Cardiac muscle cell (in vitro differentiated cells and primary cell): ENCODE results near the gene AGAP1. TPM values are rescaled to one million over a fixed set of nuclear protein-coding genes. Genes with fewer than 3 reads are reported as not detected.

Experiments used
- DNase-seq, 2 donors: peaks; one replicate each; pipeline versions ENCODE4 v3.0.0 to v3.0.0-alpha.2; 2010 to 2017; ENCODE audit warnings: low read depth in 1 of 2, low spot score in 1 of 2
- H3K27ac ChIP-seq: fragments of 200-600 bp; sonication (generic); 2 replicates; pipeline ENCODE4 v1.5.1; 2016
- H3K27me3 ChIP-seq: fragments of 200-600 bp; sonication (generic); 2 replicates; pipeline ENCODE4 v1.6.0; 2016; ENCODE audit warnings: control low read depth
- H3K36me3 ChIP-seq: fragments of 200-600 bp; sonication (generic); 2 replicates; pipeline ENCODE4 v1.5.1; 2016; ENCODE audit warnings: control low read depth
- H3K4me1 ChIP-seq: fragments of 200-600 bp; sonication (generic); 2 replicates; pipeline ENCODE4 v1.8.1; 2017; ENCODE audit warnings: low read depth, mild to moderate bottlenecking, mixed run types
- H3K4me3 ChIP-seq: fragments of 200-600 bp; sonication (generic); 2 replicates; pipeline ENCODE4 v1.5.1; 2016; ENCODE audit warnings: mild to moderate bottlenecking
- H3K9me3 ChIP-seq: fragments of 200-600 bp; sonication (generic); 2 replicates; pipeline ENCODE4 v1.5.1; 2017; ENCODE audit warnings: low read depth, mild to moderate bottlenecking, control low read depth
- CTCF ChIP-seq: IDR thresholded peaks from 2 replicates; pipeline ENCODE4 v1.5.1; 2012; ENCODE audit warnings: low read depth, mild to moderate bottlenecking, low read length
- polyA plus RNA-seq: library from polyadenylated mRNA; unstranded; fragments of >200 nt; fragmentation: Nextera tagmentation; extraction: Ambion mirVana; gene quantifications from 2 replicates; pipeline ENCODE4 v1.2.1, GENCODE V29; 2016
- total RNA-seq: library from RNA; depleted of rRNA; stranded (reverse); fragments of >200 nt; gene quantifications from 2 replicates; pipeline ENCODE4 v1.2.3, GENCODE V29; 2016

Gene AGAP1
- total and polyA plus RNA-seq, 2 experiments from 2014 or later = 8.6 to 38.2 TPM

- no peak overlapping the region for H3K27ac ChIP-seq
- no peaks in the 10 kb centered on the region for H3K9me3 ChIP-seq
- H3K4me3 ChIP-seq = no peak overlapping the region
- no peaks in the 10 kb centered on the region for H3K36me3 ChIP-seq
- DNase-seq = no peak
- TF ChIP-seq CTCF = no peak
- no peaks in the 10 kb centered on the region for H3K27me3 ChIP-seq
- H3K4me1 ChIP-seq = peaks cover 14% of the 10 kb centered on the region
Observed at GRCh38 chr2:235575431-235575830, 81.6 kb downstream of the AGAP1 start.

GRCh38 chr2:235575904-235576303 is 82.1 kb downstream of the AGAP1 start:
- Histone ChIP-seq H3K36me3 (no peaks in the 10 kb centered on the region), H3K27me3 (no peaks in the 10 kb centered on the region), H3K27ac (no peak overlapping the region), H3K9me3 (no peaks in the 10 kb centered on the region), H3K4me3 (no peak overlapping the region), H3K4me1 (peaks cover 13% of the 10 kb centered on the region)
- no peak for TF ChIP-seq CTCF
- no peak for DNase-seq

GRCh38 chr2:235576337-235576910 is 82.6 kb downstream of the AGAP1 start:
- DNase-seq = no peak
- Histone ChIP-seq H3K36me3 (no peaks in the 10 kb centered on the region), H3K27ac (no peak overlapping the region), H3K4me1 (peaks cover 13% of the 10 kb centered on the region), H3K27me3 (no peaks in the 10 kb centered on the region), H3K4me3 (no peak overlapping the region), H3K9me3 (no peaks in the 10 kb centered on the region)
- TF ChIP-seq CTCF = no peak

- H3K9me3 ChIP-seq = no peaks in the 10 kb centered on the region
- peak in 1 of 2 donors; percentile 83 for DNase-seq
- no peak overlapping the region for H3K27ac ChIP-seq
- no peaks in the 10 kb centered on the region for H3K27me3 ChIP-seq
- no peak overlapping the region for H3K4me3 ChIP-seq
- TF ChIP-seq CTCF = no peak
- peaks cover 13% of the 10 kb centered on the region for H3K4me1 ChIP-seq
- no peaks in the 10 kb centered on the region for H3K36me3 ChIP-seq
Observed at GRCh38 chr2:235577404-235578330, 83.8 kb downstream of the AGAP1 start.

GRCh38 chr2:235579128-235579527 is 85.3 kb downstream of the AGAP1 start:
- no peak for DNase-seq
- peaks cover 7% of the 10 kb centered on the region for H3K4me1 ChIP-seq
- no peak overlapping the region for H3K4me3 ChIP-seq
- no peaks in the 10 kb centered on the region for H3K27me3 ChIP-seq
- TF ChIP-seq CTCF = no peak
- H3K27ac ChIP-seq = no peak overlapping the region
- no peaks in the 10 kb centered on the region for H3K36me3 ChIP-seq
- no peaks in the 10 kb centered on the region for H3K9me3 ChIP-seq
